Endometrial microvascular endothelial cells (primary cell): Measurements from ENCODE around the gene LTC4S. TPM values are rescaled to one million over a fixed set of nuclear protein-coding genes. Genes with fewer than 3 reads are reported as not detected.

Experiments
- in situ Hi-C: cut with HindIII; loops from 2 replicates; pipeline ENCODE4 v1.10.0; 2017; ENCODE audit warnings: low sequenced_read_pairs, low pct_unique_long_range_greater_than_20kb; ENCODE audit errors: inconsistent ontology term
- total RNA-seq: library from RNA; depleted of rRNA; stranded (reverse); fragments of >200 nt; gene quantifications from one replicate; pipeline ENCODE4 v1.2.3, GENCODE V29; 2015; ENCODE audit errors: inconsistent ontology term

Gene LTC4S
- total RNA-seq, 1 donor from 2014 or later: not detected

- in situ Hi-C loops: no loop called here
These were observed 946 bp upstream of the LTC4S start for GRCh38 chr5:179792612-179793467.

GRCh38 chr5:179794171-179794570, 385 bp downstream of the LTC4S start:
- in situ Hi-C loops: no loop called here

DNA sequence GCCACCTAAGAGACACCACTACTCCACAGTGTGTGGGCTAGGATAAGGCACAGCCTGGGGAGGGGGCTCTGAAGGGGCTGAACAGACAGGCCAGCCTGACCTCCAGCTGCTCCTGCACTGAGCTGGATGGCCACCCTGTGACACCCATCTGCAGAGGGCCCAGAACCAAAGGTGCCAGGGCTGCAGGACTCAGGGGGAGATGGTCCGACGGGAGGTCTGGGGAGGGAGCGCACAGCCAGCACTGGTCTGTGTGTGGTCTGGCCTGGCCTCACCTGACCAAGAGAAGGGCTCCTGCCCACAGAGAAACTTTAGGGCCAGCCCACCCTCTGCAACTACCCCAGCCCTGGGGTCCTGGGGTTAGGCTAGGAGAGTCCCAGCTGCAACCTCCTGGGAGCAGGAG, 789 bp downstream of the LTC4S start:
- in situ Hi-C loops: no loop called here

- in situ Hi-C loops: no loop called here
These were observed 1.5 kb downstream of the LTC4S start for GRCh38 chr5:179795049-179795862.

DNA sequence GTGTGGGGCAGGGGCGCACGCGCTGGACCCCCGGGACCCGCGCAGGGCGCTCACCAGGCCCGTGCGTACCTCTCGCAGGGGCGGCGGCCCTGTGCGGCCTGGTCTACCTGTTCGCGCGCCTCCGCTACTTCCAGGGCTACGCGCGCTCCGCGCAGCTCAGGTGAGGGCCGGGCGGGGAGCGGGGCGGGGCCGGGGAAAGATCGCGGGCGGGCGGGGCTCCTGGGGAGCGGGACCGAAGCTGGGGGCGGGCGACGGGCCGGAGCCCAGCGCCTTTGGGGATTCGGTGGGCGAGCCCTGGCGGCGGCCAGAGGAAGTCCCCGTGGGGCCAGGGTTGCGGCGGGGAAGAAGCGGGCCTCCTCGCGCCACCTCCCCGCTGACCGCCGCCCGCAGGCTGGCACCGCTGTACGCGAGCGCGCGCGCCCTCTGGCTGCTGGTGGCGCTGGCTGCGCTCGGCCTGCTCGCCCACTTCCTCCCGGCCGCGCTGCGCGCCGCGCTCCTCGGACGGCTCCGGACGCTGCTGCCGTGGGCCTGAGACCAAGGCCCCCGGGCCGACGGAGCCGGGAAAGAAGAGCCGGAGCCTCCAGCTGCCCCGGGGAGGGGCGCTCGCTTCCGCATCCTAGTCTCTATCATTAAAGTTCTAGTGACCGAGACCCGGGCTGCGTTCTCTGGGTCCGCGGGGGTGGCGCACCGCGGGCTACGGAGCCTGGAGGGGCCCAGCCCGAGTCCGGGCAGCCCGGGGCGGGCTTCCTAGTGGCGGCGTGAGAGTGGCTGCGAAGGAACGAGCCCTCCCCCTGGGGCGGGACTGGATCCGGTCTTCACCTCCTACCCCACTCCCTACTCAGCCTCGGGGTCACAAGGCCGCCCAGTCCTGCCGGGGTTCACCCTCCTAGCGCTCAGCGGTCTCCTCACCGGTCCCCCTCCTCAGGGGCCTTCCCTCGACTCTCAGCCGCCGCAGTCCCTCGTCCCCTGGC, 2.4 kb downstream of the LTC4S start:
- in situ Hi-C loops: no loop called here

GRCh38 chr5:179796877-179797608, 3.3 kb downstream of the LTC4S start:
- in situ Hi-C loops: no loop called here

- in situ Hi-C loops: no loop called here
These were observed 4.0 kb downstream of the LTC4S start for GRCh38 chr5:179797741-179798140.

- in situ Hi-C loops: no loop called here
These were observed 4.5 kb downstream of the LTC4S start for GRCh38 chr5:179798144-179798770.

- in situ Hi-C loops: no loop called here
These were observed 5.2 kb downstream of the LTC4S start for GRCh38 chr5:179798771-179799643.

DNA sequence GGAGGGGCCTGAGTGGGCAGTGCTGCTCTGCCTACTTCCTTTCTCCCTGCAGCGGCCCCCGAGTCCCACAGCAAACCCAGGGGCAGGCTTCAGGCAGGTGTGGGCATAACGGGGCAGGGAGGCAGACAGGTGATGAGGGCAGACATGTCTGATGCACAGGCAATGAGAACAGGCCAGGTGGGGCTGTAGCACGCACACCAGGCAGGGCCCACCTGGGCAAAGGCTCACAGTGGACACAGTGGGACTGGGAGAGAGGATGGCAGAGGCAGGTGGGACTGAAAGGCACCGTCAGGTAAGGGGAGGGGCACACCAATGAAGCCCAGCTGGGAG, 5.8 kb downstream of the LTC4S start:
- in situ Hi-C loops: no loop called here

DNA sequence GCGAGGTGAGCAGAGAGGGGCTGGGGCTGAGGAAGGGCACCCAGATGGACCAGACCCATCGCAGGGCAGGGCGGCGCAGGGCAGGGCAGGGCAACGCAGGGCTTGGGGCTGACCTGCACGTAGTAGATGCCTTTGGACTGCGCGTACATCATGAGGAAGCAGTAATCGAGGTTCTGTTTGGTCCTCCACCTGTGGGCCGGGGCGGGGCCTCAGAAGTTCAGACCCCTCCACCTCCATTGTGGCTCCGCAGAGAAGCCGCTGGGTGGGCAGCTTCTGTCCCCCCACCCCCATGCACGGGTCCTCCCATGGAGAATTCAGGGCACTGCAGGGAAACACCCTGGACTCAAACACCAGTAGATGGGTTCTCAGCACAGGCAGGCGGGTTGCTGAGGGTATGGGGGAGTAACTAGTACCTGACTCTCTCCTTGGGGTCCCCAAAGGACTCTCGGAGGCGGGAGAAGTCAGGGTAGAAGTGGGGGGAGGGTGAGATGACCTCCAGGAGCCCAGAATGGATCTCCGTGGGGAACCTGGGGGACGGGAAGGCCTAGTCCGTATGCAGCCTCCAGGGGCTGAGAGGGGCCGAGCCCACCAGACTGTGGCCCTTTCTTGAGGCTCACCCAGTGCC, 6.4 kb downstream of the LTC4S start:
- in situ Hi-C loops: no loop called here

DNA sequence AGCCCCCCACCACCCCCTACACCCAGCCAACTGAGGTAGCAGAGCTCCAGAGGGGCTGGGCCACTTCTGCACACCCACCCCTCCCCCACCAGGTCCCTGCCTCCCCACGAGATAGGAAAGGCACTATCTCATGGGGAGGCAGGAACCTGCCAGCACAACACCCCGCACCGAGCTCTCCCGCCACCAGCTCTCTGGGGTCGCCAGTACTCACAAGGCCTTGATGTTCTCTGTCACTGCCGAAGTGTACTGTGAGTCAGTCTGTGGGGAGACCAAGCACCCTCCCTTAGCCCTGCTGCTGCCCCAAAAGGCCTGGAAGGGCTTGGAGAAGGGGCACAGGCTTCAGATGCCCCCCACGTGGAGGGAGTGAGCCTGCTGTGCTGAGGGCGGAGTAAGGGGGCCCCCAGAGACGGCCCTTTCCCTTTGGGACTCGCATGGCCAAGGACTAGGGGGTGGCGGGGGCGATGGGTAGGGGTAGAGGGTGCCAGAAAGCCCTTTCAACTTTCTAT, 7.0 kb downstream of the LTC4S start:
- in situ Hi-C loops: no loop called here

GRCh38 chr5:179801304-179802206, 7.8 kb downstream of the LTC4S start:
- in situ Hi-C loops: no loop called here

DNA sequence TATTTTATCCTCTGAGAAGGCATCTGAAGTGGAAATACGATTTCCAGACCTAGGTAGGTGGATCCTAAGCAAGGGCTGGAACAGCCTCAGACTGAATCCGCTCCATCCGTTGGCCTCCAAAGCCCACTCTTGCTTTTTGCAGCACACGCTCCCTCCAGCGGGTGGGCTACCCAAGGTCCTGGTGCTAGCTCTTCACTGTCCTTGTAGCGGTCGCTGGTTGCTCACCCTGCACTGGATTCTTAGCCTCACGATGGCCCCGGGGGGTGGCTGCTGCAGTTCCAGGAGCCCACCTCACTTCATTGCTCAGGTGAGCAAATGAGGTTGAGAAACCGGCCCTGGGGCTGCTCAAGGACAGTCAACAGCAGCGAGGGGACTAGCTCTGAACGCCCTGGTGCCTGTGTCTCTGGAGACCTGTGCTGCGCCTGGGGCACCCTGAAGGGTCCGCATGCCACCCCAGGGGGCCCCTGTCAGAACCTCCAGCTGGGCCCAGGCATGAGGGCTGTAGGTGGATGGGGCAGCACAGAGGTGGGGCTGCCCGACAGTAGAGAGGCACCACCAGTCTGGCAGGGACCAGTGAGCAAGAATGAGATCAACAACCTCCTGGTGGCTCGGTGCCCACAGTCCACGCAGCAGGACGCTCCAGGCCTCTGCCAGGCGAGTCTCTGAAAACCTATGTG, 8.6 kb downstream of the LTC4S start:
- in situ Hi-C loops: no loop called here

GRCh38 chr5:179802950-179803562, 9.3 kb downstream of the LTC4S start:
- in situ Hi-C loops: no loop called here
